Hematopoietic multipotent progenitor cell treated with erythropoietin and hydrocortisone succinate and interleukin-3 and kit ligand, for 6 days (in vitro differentiated cells): Measurements from ENCODE around the gene CD247.
A peak's percentile ranks its signal among the peaks of the same experiment; 100 is the strongest.

ENCODE experiments used
- DNase-seq: peaks from one replicate; pipeline ENCODE4 v3.0.0-alpha.2; 2015

CD247 gene

GRCh38 chr1:167431909-167432650 lies 86.2 kb downstream of the CD247 start:
- DNase-seq = no peak

- no peak for DNase-seq
Measured at GRCh38 chr1:167431261-167431908, 86.9 kb downstream of the CD247 start.

- DNase-seq = no peak
Measured at GRCh38 chr1:167430849-167431242, 87.5 kb downstream of the CD247 start.

- no peak for DNase-seq
Measured at GRCh38 chr1:167430134-167430848, 88.0 kb downstream of the CD247 start.

GRCh38 chr1:167429612-167430011 lies 88.7 kb downstream of the CD247 start:
- no peak for DNase-seq

GRCh38 chr1:167428395-167428794 lies 89.9 kb downstream of the CD247 start:
- no peak for DNase-seq

- DNase-seq = no peak
Measured at GRCh38 chr1:167427848-167428247, 90.5 kb downstream of the CD247 start.

- peak; percentile 67 for DNase-seq
Measured at GRCh38 chr1:167426716-167427115, 91.6 kb downstream of the CD247 start.

- no peak for DNase-seq
Measured at GRCh38 chr1:167425482-167425881, 92.8 kb downstream of the CD247 start.

GRCh38 chr1:167423684-167424619 lies 94.4 kb downstream of the CD247 start:
- no peak for DNase-seq

- peak; percentile 24 for DNase-seq
Measured at GRCh38 chr1:167420510-167420909, 97.8 kb downstream of the CD247 start.

- no peak for DNase-seq
Measured at GRCh38 chr1:167419245-167419644, 99.1 kb downstream of the CD247 start.

- no peak for DNase-seq
Measured at GRCh38 chr1:167418391-167418790, 99.9 kb downstream of the CD247 start.

- DNase-seq = no peak
Measured at GRCh38 chr1:167416506-167416905, 101.8 kb downstream of the CD247 start.

- DNase-seq = no peak
Measured at GRCh38 chr1:167413328-167413727, 105.0 kb downstream of the CD247 start.

GRCh38 chr1:167412920-167413319 lies 105.4 kb downstream of the CD247 start:
- peak; percentile 17 for DNase-seq

- DNase-seq = no peak
Measured at GRCh38 chr1:167412072-167412471, 106.3 kb downstream of the CD247 start.

- DNase-seq = peak; percentile 20
Measured at GRCh38 chr1:167409183-167409582, 109.1 kb downstream of the CD247 start.

- DNase-seq = no peak
Measured at GRCh38 chr1:167408355-167408754, 110.0 kb downstream of the CD247 start.

GRCh38 chr1:167404908-167405307 lies 113.4 kb downstream of the CD247 start:
- DNase-seq = no peak

- no peak for DNase-seq
Measured at GRCh38 chr1:167404161-167404888, 114.0 kb downstream of the CD247 start.

- DNase-seq = peak; percentile 70
Measured at GRCh38 chr1:167401260-167401873, 117.0 kb downstream of the CD247 start.
